Measurements from ENCODE around the gene CXCL8. TPM values are rescaled to one million over a fixed set of nuclear protein-coding genes. Genes with fewer than 3 reads are reported as not detected.

CXCL8 gene
- total and polyA plus RNA-seq, 4 experiments from 2014 or later: 0.25 to 4.6 (median 3.8) TPM; not detected in 1

- Mint-ChIP-seq H3K9me3 (peaks cover 0 to 2% (median 0%) of the 10 kb centered on the region in 8 donors), H3K27ac (no peak overlapping the region), H3K4me1 (no peaks in the 10 kb centered on the region), H3K27me3 (peaks cover 0 to 2% of the 10 kb centered on the region in 2 donors), H3K36me3 (no peaks in the 10 kb centered on the region), H3K4me3 (no peak overlapping the region)
- H3K27ac ChIP-seq (ENCODE audit: low read depth, low read length): no peak overlapping the region
- H3K36me3 ChIP-seq (ENCODE audit: insufficient read depth, low read length): no peaks in the 10 kb centered on the region
- intact Hi-C loops (cut with micrococcal nuclease): no loop called here
- DNase-seq: no peak
- no peaks in the 10 kb centered on the region for H3K4me1 ChIP-seq (ENCODE audit: insufficient read depth, low read length)
- H3K4me3 ChIP-seq (ENCODE audit: low read length in 2 of 2): no peak overlapping the region
- H3K9me3 ChIP-seq (ENCODE audit: control insufficient read depth in 1 of 2, low read length in 2 of 2): no peaks in the 10 kb centered on the region
- no peaks in the 10 kb centered on the region for H3K27me3 ChIP-seq (ENCODE audit: insufficient read depth, low read length)
- CTCF ChIA-PET (ENCODE audit: partially characterized antibody): no interaction called here
- POLR2A ChIA-PET (ENCODE audit: partially characterized antibody): no interaction called here
Measured at GRCh38 chr4:73744203-73744602, 3.8 kb downstream of the CXCL8 start.

DNA sequence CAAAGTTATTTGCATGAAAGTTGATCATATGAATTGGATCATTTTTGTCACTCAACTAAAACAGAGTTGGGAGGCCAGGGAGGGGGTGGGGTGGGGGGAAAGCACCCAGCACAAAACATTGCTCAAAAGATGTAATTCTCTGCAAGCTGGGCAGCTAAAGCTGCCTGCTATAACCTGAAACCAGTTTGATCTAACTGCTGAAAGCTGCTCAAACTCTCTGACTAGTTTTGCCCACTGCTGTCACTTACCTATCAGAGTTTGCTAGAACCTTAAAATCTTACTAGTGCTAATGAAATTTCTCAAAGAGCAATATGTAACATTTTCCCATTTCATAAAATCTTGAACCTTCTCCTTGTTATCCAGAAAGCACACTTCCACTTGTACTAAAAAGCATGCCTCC lies 10.4 kb downstream of the CXCL8 start:
- H3K4me1 ChIP-seq (ENCODE audit: insufficient read depth, low read length): no peaks in the 10 kb centered on the region
- H3K27ac ChIP-seq (ENCODE audit: low read depth, low read length): no peak overlapping the region
- Mint-ChIP-seq H3K9me3 (peaks cover 0 to 2% (median 0%) of the 10 kb centered on the region in 8 donors), H3K36me3 (no peaks in the 10 kb centered on the region), H3K4me3 (no peak overlapping the region), H3K27ac (no peak overlapping the region), H3K4me1 (no peaks in the 10 kb centered on the region), H3K27me3 (peaks cover 2 to 3% of the 10 kb centered on the region in 2 donors)
- H3K9me3 ChIP-seq (ENCODE audit: control insufficient read depth in 1 of 2, low read length in 2 of 2): no peaks in the 10 kb centered on the region
- CTCF ChIA-PET (ENCODE audit: partially characterized antibody): no interaction called here
- H3K27me3 ChIP-seq (ENCODE audit: insufficient read depth, low read length): no peaks in the 10 kb centered on the region
- no peak overlapping the region for H3K4me3 ChIP-seq (ENCODE audit: low read length in 2 of 2)
- POLR2A ChIA-PET (ENCODE audit: partially characterized antibody): no interaction called here
- no peaks in the 10 kb centered on the region for H3K36me3 ChIP-seq (ENCODE audit: insufficient read depth, low read length)
- no peak for DNase-seq
- intact Hi-C loops (cut with micrococcal nuclease): no loop called here

GRCh38 chr4:73751166-73751565 lies 10.8 kb downstream of the CXCL8 start:
- DNase-seq: no peak
- H3K27ac Mint-ChIP-seq: no peak overlapping the region
- peaks cover 2 to 3% of the 10 kb centered on the region in 2 donors for H3K27me3 Mint-ChIP-seq

GRCh38 chr4:73751830-73752229 lies 11.5 kb downstream of the CXCL8 start:
- ChIA-PET CTCF (ENCODE audit: partially characterized antibody) (no interaction called here), POLR2A (ENCODE audit: partially characterized antibody) (no interaction called here)
- Histone ChIP-seq H3K27me3 (ENCODE audit: insufficient read depth, low read length) (no peaks in the 10 kb centered on the region), H3K36me3 (ENCODE audit: insufficient read depth, low read length) (no peaks in the 10 kb centered on the region), H3K4me1 (ENCODE audit: insufficient read depth, low read length) (no peaks in the 10 kb centered on the region), H3K27ac (ENCODE audit: low read depth, low read length) (no peak overlapping the region), H3K4me3 (ENCODE audit: low read length in 2 of 2) (no peak overlapping the region), H3K9me3 (ENCODE audit: control insufficient read depth in 1 of 2, low read length in 2 of 2) (no peaks in the 10 kb centered on the region)
- Mint-ChIP-seq H3K4me3 (no peak overlapping the region), H3K27me3 (peaks cover 2 to 3% of the 10 kb centered on the region in 2 donors), H3K27ac (no peak overlapping the region), H3K9me3 (peaks cover 0 to 2% (median 0%) of the 10 kb centered on the region in 8 donors), H3K36me3 (no peaks in the 10 kb centered on the region), H3K4me1 (no peaks in the 10 kb centered on the region)
- intact Hi-C loops (cut with micrococcal nuclease): no loop called here
- no peak for DNase-seq

More at GRCh38 chr4:73751166-73751565, 10.8 kb downstream of the CXCL8 start:
- Histone ChIP-seq H3K27ac (ENCODE audit: low read depth, low read length) (no peak overlapping the region), H3K27me3 (ENCODE audit: insufficient read depth, low read length) (no peaks in the 10 kb centered on the region), H3K9me3 (ENCODE audit: control insufficient read depth in 1 of 2, low read length in 2 of 2) (no peaks in the 10 kb centered on the region), H3K4me1 (ENCODE audit: insufficient read depth, low read length) (no peaks in the 10 kb centered on the region), H3K4me3 (ENCODE audit: low read length in 2 of 2) (no peak overlapping the region), H3K36me3 (ENCODE audit: insufficient read depth, low read length) (no peaks in the 10 kb centered on the region)
- Mint-ChIP-seq H3K9me3 (peaks cover 0 to 2% (median 0%) of the 10 kb centered on the region in 8 donors), H3K4me3 (no peak overlapping the region), H3K4me1 (no peaks in the 10 kb centered on the region), H3K36me3 (no peaks in the 10 kb centered on the region)
- intact Hi-C loops (cut with micrococcal nuclease): no loop called here
- POLR2A ChIA-PET (ENCODE audit: partially characterized antibody): no interaction called here
- CTCF ChIA-PET (ENCODE audit: partially characterized antibody): no interaction called here

DNA sequence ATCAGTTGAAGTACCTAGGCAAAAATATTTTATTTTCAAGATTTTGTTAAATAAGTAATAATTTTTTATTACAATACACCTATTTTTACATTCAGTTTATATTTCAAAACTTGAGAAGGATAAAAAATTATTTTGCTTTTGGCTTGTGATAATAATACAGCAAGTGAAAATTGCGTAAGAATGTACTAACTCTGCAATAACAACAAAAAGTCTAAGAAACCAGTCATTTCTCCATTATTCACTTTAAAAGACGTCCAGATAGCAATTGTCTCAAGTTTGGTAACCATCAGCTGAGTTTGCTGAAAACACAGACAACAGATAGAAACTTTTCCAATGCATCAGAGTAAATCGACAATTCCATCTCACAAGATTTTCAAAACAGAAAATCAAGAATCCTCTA lies 12.1 kb downstream of the CXCL8 start:
- intact Hi-C loops (cut with micrococcal nuclease): no loop called here
- CTCF ChIA-PET (ENCODE audit: partially characterized antibody): no interaction called here
- no peak for DNase-seq
- Histone ChIP-seq H3K36me3 (ENCODE audit: insufficient read depth, low read length) (no peaks in the 10 kb centered on the region), H3K4me3 (ENCODE audit: low read length in 2 of 2) (no peak overlapping the region), H3K9me3 (ENCODE audit: control insufficient read depth in 1 of 2, low read length in 2 of 2) (no peaks in the 10 kb centered on the region), H3K4me1 (ENCODE audit: insufficient read depth, low read length) (no peaks in the 10 kb centered on the region), H3K27me3 (ENCODE audit: insufficient read depth, low read length) (no peaks in the 10 kb centered on the region), H3K27ac (ENCODE audit: low read depth, low read length) (no peak overlapping the region)
- Mint-ChIP-seq H3K36me3 (no peaks in the 10 kb centered on the region), H3K4me3 (no peak overlapping the region), H3K27me3 (peaks cover 2 to 3% of the 10 kb centered on the region in 2 donors), H3K4me1 (no peaks in the 10 kb centered on the region), H3K9me3 (peaks cover 0 to 2% (median 0%) of the 10 kb centered on the region in 8 donors), H3K27ac (no peak overlapping the region)
- POLR2A ChIA-PET (ENCODE audit: partially characterized antibody): no interaction called here

DNA sequence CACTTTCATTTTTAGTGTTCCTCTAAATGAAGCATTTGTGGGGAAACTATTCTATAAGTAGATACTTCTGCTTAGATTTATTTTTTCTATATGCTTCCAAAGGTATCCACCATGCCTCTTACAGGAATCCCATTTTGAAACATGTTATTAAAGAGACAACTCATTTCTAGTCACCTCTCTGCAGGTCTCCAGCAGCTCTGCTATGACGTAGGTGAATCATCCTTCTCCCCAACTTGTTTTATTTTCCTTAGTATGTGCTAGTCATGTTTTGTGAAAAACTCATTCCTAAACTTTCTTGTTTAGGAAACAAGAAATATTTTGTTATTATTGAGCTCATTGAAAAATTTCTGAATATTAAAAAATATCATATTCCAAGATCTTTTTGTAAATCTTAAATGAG lies 12.8 kb downstream of the CXCL8 start:
- intact Hi-C loops (cut with micrococcal nuclease): no loop called here
- Mint-ChIP-seq H3K9me3 (peaks cover 0 to 2% (median 0%) of the 10 kb centered on the region in 8 donors), H3K36me3 (no peaks in the 10 kb centered on the region), H3K4me3 (no peak overlapping the region), H3K27me3 (peaks cover 0 to 3% of the 10 kb centered on the region in 2 donors), H3K4me1 (no peaks in the 10 kb centered on the region), H3K27ac (no peak overlapping the region)
- CTCF ChIA-PET (ENCODE audit: partially characterized antibody): no interaction called here
- POLR2A ChIA-PET (ENCODE audit: partially characterized antibody): no interaction called here
- Histone ChIP-seq H3K27ac (ENCODE audit: low read depth, low read length) (no peak overlapping the region), H3K36me3 (ENCODE audit: insufficient read depth, low read length) (no peaks in the 10 kb centered on the region), H3K4me1 (ENCODE audit: insufficient read depth, low read length) (no peaks in the 10 kb centered on the region), H3K4me3 (ENCODE audit: low read length in 2 of 2) (no peak overlapping the region), H3K9me3 (ENCODE audit: control insufficient read depth in 1 of 2, low read length in 2 of 2) (no peaks in the 10 kb centered on the region), H3K27me3 (ENCODE audit: insufficient read depth, low read length) (no peaks in the 10 kb centered on the region)
- DNase-seq: no peak

GRCh38 chr4:73754934-73755333 lies 14.6 kb downstream of the CXCL8 start:
- no peaks in the 10 kb centered on the region for H3K4me1 ChIP-seq (ENCODE audit: insufficient read depth, low read length)
- ChIA-PET CTCF (ENCODE audit: partially characterized antibody) (no interaction called here), POLR2A (ENCODE audit: partially characterized antibody) (no interaction called here)
- intact Hi-C loops (cut with micrococcal nuclease): no loop called here
- no peaks in the 10 kb centered on the region for H3K27me3 ChIP-seq (ENCODE audit: insufficient read depth, low read length)
- no peaks in the 10 kb centered on the region for H3K36me3 ChIP-seq (ENCODE audit: insufficient read depth, low read length)
- H3K27ac ChIP-seq (ENCODE audit: low read depth, low read length): no peak overlapping the region
- peaks cover 1 to 3% of the 10 kb centered on the region in 2 donors for H3K27me3 Mint-ChIP-seq
- DNase-seq: no peak
- H3K36me3 Mint-ChIP-seq: no peaks in the 10 kb centered on the region
- no peaks in the 10 kb centered on the region for H3K4me1 Mint-ChIP-seq
- no peak overlapping the region for H3K4me3 ChIP-seq (ENCODE audit: low read length in 2 of 2)
- H3K4me3 Mint-ChIP-seq: no peak overlapping the region
- H3K27ac Mint-ChIP-seq: no peak overlapping the region
- no peaks in the 10 kb centered on the region for H3K9me3 ChIP-seq (ENCODE audit: control insufficient read depth in 1 of 2, low read length in 2 of 2)
- H3K9me3 Mint-ChIP-seq: peaks cover 0 to 2% (median 0%) of the 10 kb centered on the region in 8 donors

DNA sequence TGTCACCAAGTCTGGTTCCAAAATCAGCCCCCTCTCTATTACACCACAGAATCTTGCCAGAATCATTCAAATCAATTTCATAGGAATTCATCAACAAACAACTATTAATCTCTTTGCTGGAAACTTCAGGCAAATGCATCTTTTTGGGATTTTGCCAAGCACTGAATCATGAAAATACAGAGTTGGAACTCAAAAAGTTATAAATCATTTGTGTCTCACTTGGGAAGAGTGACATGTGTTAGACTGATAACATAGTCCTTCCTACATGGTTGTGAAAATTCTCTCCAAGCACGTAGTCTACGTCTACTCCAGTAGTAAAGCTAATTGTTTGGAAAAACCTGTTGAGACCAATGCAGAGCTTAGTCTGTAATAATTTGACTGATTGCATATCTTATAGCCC lies 19.0 kb downstream of the CXCL8 start:
- DNase-seq: no peak
- no peaks in the 10 kb centered on the region for H3K36me3 ChIP-seq (ENCODE audit: insufficient read depth, low read length)
- H3K4me1 ChIP-seq (ENCODE audit: insufficient read depth, low read length): no peaks in the 10 kb centered on the region
- no peak overlapping the region for H3K4me3 ChIP-seq (ENCODE audit: low read length in 2 of 2)
- peaks cover 0 to 4% (median 0%) of the 10 kb centered on the region in 8 donors for H3K9me3 Mint-ChIP-seq
- no peaks in the 10 kb centered on the region for H3K36me3 Mint-ChIP-seq
- H3K27me3 Mint-ChIP-seq: peaks cover 0 to 1% of the 10 kb centered on the region in 2 donors
- no peaks in the 10 kb centered on the region for H3K27me3 ChIP-seq (ENCODE audit: insufficient read depth, low read length)
- no peaks in the 10 kb centered on the region for H3K9me3 ChIP-seq (ENCODE audit: control insufficient read depth in 1 of 2, low read length in 2 of 2)
- ChIA-PET CTCF (ENCODE audit: partially characterized antibody) (no interaction called here), POLR2A (ENCODE audit: partially characterized antibody) (no interaction called here)
- no peak overlapping the region for H3K4me3 Mint-ChIP-seq
- H3K27ac ChIP-seq (ENCODE audit: low read depth, low read length): no peak overlapping the region
- no peak overlapping the region for H3K27ac Mint-ChIP-seq
- intact Hi-C loops (cut with micrococcal nuclease): no loop called here
- H3K4me1 Mint-ChIP-seq: no peaks in the 10 kb centered on the region
